ENCODE measurements around the gene SULF2.

The SULF2 gene

DNA sequence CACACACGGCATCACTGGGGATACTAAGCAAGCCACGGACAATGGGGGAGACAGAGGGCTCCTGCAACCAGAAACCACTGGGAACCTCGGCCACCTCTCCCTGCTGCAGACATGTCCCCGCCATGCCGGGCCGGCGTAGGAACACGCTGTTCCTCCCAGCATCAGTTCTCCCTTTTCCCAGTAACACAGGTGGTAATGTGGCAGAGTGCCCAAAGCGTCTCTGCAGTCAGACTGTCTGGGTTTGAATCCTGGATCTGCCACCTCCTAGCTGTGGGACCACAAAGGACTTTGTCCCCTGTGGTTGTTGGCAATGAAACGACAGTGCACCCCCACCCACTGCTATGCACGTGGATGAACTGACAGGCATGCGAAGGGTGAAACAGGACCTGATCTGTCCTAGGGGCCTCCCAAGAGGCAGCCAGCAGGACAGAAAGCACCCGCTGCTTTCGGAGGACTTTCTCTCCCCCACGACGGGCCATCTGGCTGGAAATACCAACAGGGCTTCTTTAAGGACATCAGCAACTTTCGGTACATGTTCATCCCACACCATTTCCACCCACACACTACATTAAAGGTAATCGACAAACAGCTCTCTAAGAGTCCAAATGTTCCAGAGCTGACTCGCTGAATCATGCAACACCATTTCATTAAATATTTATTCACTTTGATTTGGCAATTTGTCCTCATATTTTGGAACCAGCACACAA, 74.1 kb downstream of the SULF2 start:
- Histone ChIP-seq H3K4me3 (ENCODE audit: low read length) (no peak overlapping the region), H3K27ac (ENCODE audit: low read length) (no peak overlapping the region), H3K36me3 (ENCODE audit: insufficient read depth, low read depth, low read length) (no peaks in the 10 kb centered on the region; the same call in 1 of the 2 replicates), H3K9ac (ENCODE audit: low read depth, low read length) (no peak overlapping the region), H3K9me3 (ENCODE audit: insufficient read depth, low read depth, low read length) (no peaks in the 10 kb centered on the region), H3K27me3 (ENCODE audit: insufficient read depth, low read length) (no peaks in the 10 kb centered on the region), H3K4me1 (ENCODE audit: insufficient read depth, low read length) (peaks cover 5% of the 10 kb centered on the region; the same call in 1 of the 2 replicates)

DNA sequence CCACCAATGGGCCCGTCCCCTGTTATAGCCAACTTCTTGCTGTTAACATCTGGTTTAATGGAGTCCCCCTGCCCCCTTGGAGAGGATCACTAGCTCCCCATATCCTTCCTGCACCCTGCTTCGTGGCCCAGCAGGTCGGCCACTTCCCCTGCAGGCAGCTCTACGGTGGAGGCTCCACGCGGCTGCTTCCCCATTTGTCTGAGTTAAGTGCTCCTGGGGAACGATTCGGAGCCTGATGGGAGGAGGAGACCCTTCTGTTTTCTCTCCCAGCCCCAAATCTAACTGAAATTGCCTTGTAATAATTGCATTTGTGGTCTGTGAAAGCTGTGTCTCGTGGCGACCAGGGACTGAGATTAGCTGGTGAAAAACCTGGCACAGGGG, 74.6 kb downstream of the SULF2 start:
- Histone ChIP-seq H3K36me3 (ENCODE audit: insufficient read depth, low read depth, low read length) (no peaks in the 10 kb centered on the region; the same call in 1 of the 2 replicates), H3K27ac (ENCODE audit: low read length) (no peak overlapping the region), H3K4me1 (ENCODE audit: insufficient read depth, low read length) (peaks cover 5% of the 10 kb centered on the region; the same call in 1 of the 2 replicates), H3K27me3 (ENCODE audit: insufficient read depth, low read length) (no peaks in the 10 kb centered on the region), H3K9me3 (ENCODE audit: insufficient read depth, low read depth, low read length) (no peaks in the 10 kb centered on the region), H3K4me3 (ENCODE audit: low read length) (no peak overlapping the region), H3K9ac (ENCODE audit: low read depth, low read length) (no peak overlapping the region)

- Histone ChIP-seq H3K4me1 (ENCODE audit: insufficient read depth, low read length) (peaks cover 5% of the 10 kb centered on the region; the same call in 1 of the 2 replicates), H3K9me3 (ENCODE audit: insufficient read depth, low read depth, low read length) (no peaks in the 10 kb centered on the region), H3K27me3 (ENCODE audit: insufficient read depth, low read length) (no peaks in the 10 kb centered on the region), H3K36me3 (ENCODE audit: insufficient read depth, low read depth, low read length) (no peaks in the 10 kb centered on the region; the same call in 1 of the 2 replicates), H3K4me3 (ENCODE audit: low read length) (no peak overlapping the region), H3K9ac (ENCODE audit: low read depth, low read length) (no peak overlapping the region), H3K27ac (ENCODE audit: low read length) (no peak overlapping the region)
Measured at GRCh38 chr20:47708953-47709833, 76.1 kb downstream of the SULF2 start.

DNA sequence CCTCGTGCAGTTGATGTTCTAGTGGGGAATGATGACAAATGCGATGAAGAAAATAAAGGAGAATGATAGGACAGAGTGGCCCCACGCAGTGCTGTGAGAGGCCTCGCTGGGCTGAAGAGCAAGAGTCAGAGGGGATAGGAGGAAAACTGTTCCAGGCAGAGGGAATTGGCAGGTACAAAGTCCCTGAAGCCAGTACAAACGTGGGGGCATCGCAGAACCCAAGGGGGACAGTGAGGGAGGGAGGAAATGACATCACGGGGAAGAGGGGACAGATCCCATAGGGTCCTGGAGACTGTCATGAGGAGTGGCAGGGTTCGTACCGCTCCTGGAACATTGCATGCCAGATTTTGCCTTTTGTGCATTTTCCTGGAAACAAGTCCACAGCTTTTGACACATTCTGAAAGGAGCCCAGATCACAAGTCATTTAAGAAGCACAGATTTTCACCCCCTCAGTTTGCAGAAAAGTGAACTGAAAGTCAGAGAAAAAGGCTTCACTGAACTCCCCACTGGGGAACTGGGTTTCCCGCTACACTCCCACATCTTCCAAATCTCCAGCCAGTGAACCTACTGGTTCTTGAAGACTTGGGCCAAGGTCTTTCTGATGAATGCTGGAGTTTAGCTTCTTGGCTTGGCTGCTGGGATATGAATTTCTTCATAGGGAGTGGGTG, 77.0 kb downstream of the SULF2 start:
- Histone ChIP-seq H3K9me3 (ENCODE audit: insufficient read depth, low read depth, low read length) (no peaks in the 10 kb centered on the region), H3K4me1 (ENCODE audit: insufficient read depth, low read length) (peaks cover 5% of the 10 kb centered on the region; the same call in 1 of the 2 replicates), H3K9ac (ENCODE audit: low read depth, low read length) (no peak overlapping the region), H3K4me3 (ENCODE audit: low read length) (no peak overlapping the region), H3K27ac (ENCODE audit: low read length) (no peak overlapping the region), H3K27me3 (ENCODE audit: insufficient read depth, low read length) (no peaks in the 10 kb centered on the region), H3K36me3 (ENCODE audit: insufficient read depth, low read depth, low read length) (no peaks in the 10 kb centered on the region; the same call in 1 of the 2 replicates)

GRCh38 chr20:47706345-47706744, 78.9 kb downstream of the SULF2 start:
- Histone ChIP-seq H3K27ac (ENCODE audit: low read length) (no peak overlapping the region), H3K9ac (ENCODE audit: low read depth, low read length) (no peak overlapping the region), H3K9me3 (ENCODE audit: insufficient read depth, low read depth, low read length) (no peaks in the 10 kb centered on the region), H3K27me3 (ENCODE audit: insufficient read depth, low read length) (no peaks in the 10 kb centered on the region), H3K4me3 (ENCODE audit: low read length) (no peak overlapping the region), H3K36me3 (ENCODE audit: insufficient read depth, low read depth, low read length) (no peaks in the 10 kb centered on the region; the same call in 1 of the 2 replicates), H3K4me1 (ENCODE audit: insufficient read depth, low read length) (peaks cover 5% of the 10 kb centered on the region; the same call in 1 of the 2 replicates)

- Histone ChIP-seq H3K27ac (ENCODE audit: low read length) (no peak overlapping the region), H3K4me3 (ENCODE audit: low read length) (no peak overlapping the region), H3K36me3 (ENCODE audit: insufficient read depth, low read depth, low read length) (no peaks in the 10 kb centered on the region; the same call in 1 of the 2 replicates), H3K4me1 (ENCODE audit: insufficient read depth, low read length) (peaks cover 5% of the 10 kb centered on the region; the same call in 1 of the 2 replicates), H3K9me3 (ENCODE audit: insufficient read depth, low read depth, low read length) (no peaks in the 10 kb centered on the region), H3K9ac (ENCODE audit: low read depth, low read length) (no peak overlapping the region), H3K27me3 (ENCODE audit: insufficient read depth, low read length) (no peaks in the 10 kb centered on the region)
Measured at GRCh38 chr20:47705497-47705856, 79.8 kb downstream of the SULF2 start.

DNA sequence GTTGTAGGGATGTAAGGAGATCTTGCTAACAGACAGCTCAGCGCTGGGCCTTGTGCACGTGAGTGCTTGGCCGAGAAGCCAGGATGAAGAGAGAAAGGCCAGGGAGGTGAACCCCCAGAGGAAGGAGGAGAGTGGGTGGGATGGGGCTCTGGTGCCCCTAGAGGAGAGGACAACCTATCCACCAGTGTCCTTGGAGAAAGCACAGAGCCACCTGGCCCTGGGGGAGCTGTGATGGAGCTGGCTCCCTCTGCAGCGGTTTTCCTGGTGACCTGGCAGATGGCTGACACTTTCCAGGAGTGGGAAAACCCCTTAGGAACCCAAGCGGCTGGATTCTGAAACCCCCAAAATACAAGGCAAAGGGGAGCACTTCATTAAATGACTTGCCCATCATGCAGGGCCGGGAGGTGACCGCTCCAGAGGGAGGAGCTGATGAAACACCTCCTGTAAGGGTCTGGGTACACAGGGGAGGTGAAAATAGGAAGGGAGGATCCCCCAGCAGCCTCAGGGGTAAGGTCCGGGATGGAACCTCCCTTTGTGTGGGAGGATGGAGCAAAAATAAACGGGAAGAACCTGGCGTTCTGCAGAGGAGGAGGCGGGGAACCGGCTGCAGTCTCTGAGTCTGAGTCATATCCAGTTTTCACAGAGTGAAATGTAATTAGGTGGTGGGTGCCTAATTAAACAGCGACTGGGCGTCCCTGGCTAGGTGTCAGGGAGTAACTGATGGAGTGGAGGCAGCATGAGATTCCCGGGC, 80.4 kb downstream of the SULF2 start:
- Histone ChIP-seq H3K27me3 (ENCODE audit: insufficient read depth, low read length) (no peaks in the 10 kb centered on the region), H3K27ac (ENCODE audit: low read length) (no peak overlapping the region), H3K9me3 (ENCODE audit: insufficient read depth, low read depth, low read length) (no peaks in the 10 kb centered on the region), H3K4me1 (ENCODE audit: insufficient read depth, low read length) (peaks cover 5% of the 10 kb centered on the region; the same call in 1 of the 2 replicates), H3K36me3 (ENCODE audit: insufficient read depth, low read depth, low read length) (no peaks in the 10 kb centered on the region; the same call in 1 of the 2 replicates), H3K9ac (ENCODE audit: low read depth, low read length) (no peak overlapping the region), H3K4me3 (ENCODE audit: low read length) (no peak overlapping the region)

GRCh38 chr20:47703748-47704147, 81.5 kb downstream of the SULF2 start:
- no peaks in the 10 kb centered on the region for H3K9me3 ChIP-seq (ENCODE audit: insufficient read depth, low read depth, low read length)
- H3K36me3 ChIP-seq (ENCODE audit: insufficient read depth, low read depth, low read length): no peaks in the 10 kb centered on the region
- H3K9ac ChIP-seq (ENCODE audit: low read depth, low read length): no peak overlapping the region
- no peak overlapping the region for H3K4me3 ChIP-seq (ENCODE audit: low read length)
- H3K4me1 ChIP-seq (ENCODE audit: insufficient read depth, low read length): peaks cover 5% of the 10 kb centered on the region; the same call in 1 of the 2 replicates
- H3K27ac ChIP-seq (ENCODE audit: low read length): no peak overlapping the region
- H3K27me3 ChIP-seq (ENCODE audit: insufficient read depth, low read length): no peaks in the 10 kb centered on the region

DNA sequence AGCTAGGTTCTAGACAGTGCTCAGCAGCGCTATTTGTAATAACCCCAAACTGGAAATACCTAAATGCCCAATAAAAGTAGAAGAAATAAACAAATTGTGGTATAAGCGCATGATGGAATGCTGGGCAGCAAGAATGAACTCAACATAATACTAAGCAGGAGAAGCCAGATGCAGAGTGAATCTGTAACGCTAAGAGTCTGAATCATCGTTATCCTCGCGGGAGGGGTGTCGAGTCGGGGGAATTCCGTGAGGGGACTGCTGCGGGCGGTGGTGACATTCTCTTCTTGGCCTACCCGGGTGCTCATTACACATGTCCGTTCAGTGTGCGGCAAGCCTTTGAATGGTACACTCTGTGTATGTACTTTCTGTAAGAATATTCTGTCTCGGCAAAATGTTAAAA, 83.7 kb downstream of the SULF2 start:
- Histone ChIP-seq H3K36me3 (ENCODE audit: insufficient read depth, low read depth, low read length) (no peaks in the 10 kb centered on the region), H3K4me3 (ENCODE audit: low read length) (no peak overlapping the region), H3K9ac (ENCODE audit: low read depth, low read length) (no peak overlapping the region), H3K9me3 (ENCODE audit: insufficient read depth, low read depth, low read length) (no peaks in the 10 kb centered on the region), H3K4me1 (ENCODE audit: insufficient read depth, low read length) (no peaks in the 10 kb centered on the region), H3K27ac (ENCODE audit: low read length) (no peak overlapping the region), H3K27me3 (ENCODE audit: insufficient read depth, low read length) (no peaks in the 10 kb centered on the region)

DNA sequence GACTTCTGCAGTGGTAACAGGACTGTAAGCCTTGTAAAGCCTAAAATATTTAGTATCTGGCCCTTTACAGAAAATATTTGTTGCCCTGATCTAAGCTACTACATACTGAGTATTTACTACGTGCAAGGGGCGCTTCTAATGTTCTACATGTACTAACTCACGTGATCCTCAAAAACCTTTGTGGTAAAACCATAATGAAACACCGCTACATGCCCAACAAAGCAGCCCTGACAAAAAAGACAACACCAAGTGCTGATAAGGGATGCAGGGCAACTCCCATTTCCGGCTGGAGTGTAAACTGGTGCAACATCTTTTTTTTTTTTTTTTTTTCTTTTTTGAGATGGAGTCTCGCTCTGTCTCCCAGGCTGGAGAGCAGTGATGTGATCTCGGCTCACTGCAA, 85.0 kb downstream of the SULF2 start:
- H3K9me3 ChIP-seq (ENCODE audit: insufficient read depth, low read depth, low read length): no peaks in the 10 kb centered on the region
- H3K4me1 ChIP-seq (ENCODE audit: insufficient read depth, low read length): no peaks in the 10 kb centered on the region
- no peak overlapping the region for H3K27ac ChIP-seq (ENCODE audit: low read length)
- H3K9ac ChIP-seq (ENCODE audit: low read depth, low read length): no peak overlapping the region
- H3K4me3 ChIP-seq (ENCODE audit: low read length): no peak overlapping the region
- H3K27me3 ChIP-seq (ENCODE audit: insufficient read depth, low read length): no peaks in the 10 kb centered on the region
- no peaks in the 10 kb centered on the region for H3K36me3 ChIP-seq (ENCODE audit: insufficient read depth, low read depth, low read length)

DNA sequence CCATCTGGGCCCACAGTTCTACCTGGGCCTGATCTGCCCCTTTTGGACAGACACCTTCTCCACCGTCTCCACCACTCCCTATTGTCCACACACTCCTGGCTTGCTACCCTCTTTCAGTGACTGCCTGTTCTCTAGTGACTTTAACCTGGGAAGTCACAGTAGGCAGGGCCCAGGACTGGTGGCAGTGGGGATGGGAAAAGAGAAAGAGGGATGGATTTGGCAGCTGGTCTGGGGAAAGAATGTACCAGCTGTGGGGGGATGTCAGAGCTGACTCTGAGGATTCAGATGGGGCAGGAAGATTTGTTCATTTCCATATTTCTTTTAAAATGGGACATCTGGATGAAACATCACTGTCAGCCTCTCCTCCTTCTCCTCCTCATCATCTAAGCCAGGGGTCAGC, 85.5 kb downstream of the SULF2 start:
- Histone ChIP-seq H3K27ac (ENCODE audit: low read length) (no peak overlapping the region), H3K36me3 (ENCODE audit: insufficient read depth, low read depth, low read length) (no peaks in the 10 kb centered on the region), H3K4me1 (ENCODE audit: insufficient read depth, low read length) (no peaks in the 10 kb centered on the region), H3K27me3 (ENCODE audit: insufficient read depth, low read length) (no peaks in the 10 kb centered on the region), H3K9ac (ENCODE audit: low read depth, low read length) (no peak overlapping the region), H3K9me3 (ENCODE audit: insufficient read depth, low read depth, low read length) (no peaks in the 10 kb centered on the region), H3K4me3 (ENCODE audit: low read length) (no peak overlapping the region)

Data from iPS-20b (cell line).